ENCODE results near the gene HSP90AA1.

The HSP90AA1 gene

GRCh38 chr14:102044566-102044965, 42.3 kb downstream of the HSP90AA1 start:
- H3K36me3 Mint-ChIP-seq = no peaks in the 10 kb centered on the region
- no peaks in the 10 kb centered on the region for H3K4me1 Mint-ChIP-seq (ENCODE audit: low read depth)
- H3K9me3 Mint-ChIP-seq (ENCODE audit: low read depth) = no peaks in the 10 kb centered on the region
- H3K4me3 Mint-ChIP-seq = no peak overlapping the region
- H3K27me3 Mint-ChIP-seq = no peaks in the 10 kb centered on the region
- H3K27ac Mint-ChIP-seq = peak overlapping the region; percentile 12

- no peaks in the 10 kb centered on the region for H3K36me3 Mint-ChIP-seq
- no peaks in the 10 kb centered on the region for H3K9me3 Mint-ChIP-seq (ENCODE audit: low read depth)
- no peak overlapping the region for H3K4me3 Mint-ChIP-seq
- H3K27me3 Mint-ChIP-seq = no peaks in the 10 kb centered on the region
- no peaks in the 10 kb centered on the region for H3K4me1 Mint-ChIP-seq (ENCODE audit: low read depth)
- no peak overlapping the region for H3K27ac Mint-ChIP-seq
Observed at GRCh38 chr14:102043251-102044025, 43.4 kb downstream of the HSP90AA1 start.

DNA sequence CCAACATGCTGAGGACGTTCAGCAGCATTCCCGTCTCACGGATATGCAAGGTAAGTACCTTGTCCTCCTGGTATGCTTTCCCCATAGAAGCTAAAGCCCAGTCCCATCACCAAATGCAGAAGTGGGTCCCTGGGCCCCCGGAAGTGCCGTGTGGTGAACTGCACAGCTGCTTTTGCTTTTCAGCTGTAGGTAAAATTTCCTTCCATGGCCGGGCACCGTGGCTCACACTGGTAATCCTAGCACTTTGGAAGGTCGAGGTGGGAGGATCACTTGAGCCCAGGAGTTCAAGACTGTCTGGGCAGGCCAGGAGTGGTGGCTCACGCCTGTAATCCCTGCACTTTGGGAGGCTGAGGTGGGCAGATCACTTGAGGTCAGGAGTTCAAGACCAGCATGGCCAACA, 44.1 kb downstream of the HSP90AA1 start:
- Mint-ChIP-seq H3K4me3 (no peak overlapping the region), H3K36me3 (no peaks in the 10 kb centered on the region), H3K27ac (no peak overlapping the region), H3K9me3 (ENCODE audit: low read depth) (no peaks in the 10 kb centered on the region), H3K4me1 (ENCODE audit: low read depth) (no peaks in the 10 kb centered on the region), H3K27me3 (no peaks in the 10 kb centered on the region)

DNA sequence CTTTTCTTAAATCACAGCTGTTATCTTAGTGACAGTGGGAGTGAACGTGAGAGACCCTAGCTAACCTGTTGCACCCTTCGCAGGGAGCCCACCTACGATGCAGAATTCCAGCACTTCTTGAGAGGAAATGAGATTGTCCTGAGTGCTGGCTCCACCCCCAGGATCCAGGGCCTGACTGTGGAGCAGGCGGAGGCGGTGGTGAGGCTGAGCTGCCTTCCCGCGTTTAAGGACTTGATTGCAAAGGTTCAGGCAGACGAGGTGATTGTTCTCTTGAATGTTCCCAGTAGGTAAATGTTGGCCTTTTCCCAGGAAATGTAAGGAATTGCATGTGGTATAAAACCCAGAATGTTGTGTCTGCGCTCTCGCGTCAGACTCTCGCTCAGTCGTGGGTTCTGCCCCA, 46.7 kb downstream of the HSP90AA1 start:
- Mint-ChIP-seq H3K36me3 (no peaks in the 10 kb centered on the region), H3K4me1 (ENCODE audit: low read depth) (no peaks in the 10 kb centered on the region), H3K4me3 (no peak overlapping the region), H3K9me3 (ENCODE audit: low read depth) (no peaks in the 10 kb centered on the region), H3K27me3 (no peaks in the 10 kb centered on the region), H3K27ac (peak overlapping the region; percentile 58)

- no peaks in the 10 kb centered on the region for H3K9me3 Mint-ChIP-seq (ENCODE audit: low read depth)
- H3K4me1 Mint-ChIP-seq (ENCODE audit: low read depth) = no peaks in the 10 kb centered on the region
- H3K27me3 Mint-ChIP-seq = no peaks in the 10 kb centered on the region
- H3K4me3 Mint-ChIP-seq = no peak overlapping the region
- no peaks in the 10 kb centered on the region for H3K36me3 Mint-ChIP-seq
- no peak overlapping the region for H3K27ac Mint-ChIP-seq
Observed at GRCh38 chr14:102039157-102039556, 47.7 kb downstream of the HSP90AA1 start.

DNA sequence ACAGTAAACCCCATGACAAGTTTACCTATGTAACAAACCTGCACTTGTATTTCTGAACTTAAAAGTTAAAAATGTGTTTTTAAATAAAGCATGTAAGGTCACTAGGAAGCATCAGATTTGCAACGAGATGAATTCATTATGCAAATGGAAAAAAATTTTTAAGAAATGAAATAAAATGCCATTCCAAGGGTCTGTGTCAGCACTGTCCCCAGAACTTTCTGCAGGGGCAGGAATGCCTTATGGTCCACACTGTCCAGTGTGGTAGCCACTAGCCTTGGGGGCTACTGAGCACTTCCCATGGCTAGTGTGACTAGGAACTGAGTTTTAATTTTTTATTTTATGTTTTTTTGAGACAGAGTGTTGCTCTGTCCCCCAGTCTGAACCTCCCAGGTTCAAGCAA, 49.2 kb downstream of the HSP90AA1 start:
- H3K4me3 Mint-ChIP-seq = no peak overlapping the region
- H3K27ac Mint-ChIP-seq = no peak overlapping the region
- H3K27me3 Mint-ChIP-seq = no peaks in the 10 kb centered on the region
- no peaks in the 10 kb centered on the region for H3K9me3 Mint-ChIP-seq (ENCODE audit: low read depth)
- H3K4me1 Mint-ChIP-seq (ENCODE audit: low read depth) = no peaks in the 10 kb centered on the region
- peaks cover 5% of the 10 kb centered on the region for H3K36me3 Mint-ChIP-seq

- H3K4me1 Mint-ChIP-seq (ENCODE audit: low read depth) = no peaks in the 10 kb centered on the region
- H3K27ac Mint-ChIP-seq = no peak overlapping the region
- no peak overlapping the region for H3K4me3 Mint-ChIP-seq
Observed at GRCh38 chr14:102035914-102036313, 50.9 kb downstream of the HSP90AA1 start.

DNA sequence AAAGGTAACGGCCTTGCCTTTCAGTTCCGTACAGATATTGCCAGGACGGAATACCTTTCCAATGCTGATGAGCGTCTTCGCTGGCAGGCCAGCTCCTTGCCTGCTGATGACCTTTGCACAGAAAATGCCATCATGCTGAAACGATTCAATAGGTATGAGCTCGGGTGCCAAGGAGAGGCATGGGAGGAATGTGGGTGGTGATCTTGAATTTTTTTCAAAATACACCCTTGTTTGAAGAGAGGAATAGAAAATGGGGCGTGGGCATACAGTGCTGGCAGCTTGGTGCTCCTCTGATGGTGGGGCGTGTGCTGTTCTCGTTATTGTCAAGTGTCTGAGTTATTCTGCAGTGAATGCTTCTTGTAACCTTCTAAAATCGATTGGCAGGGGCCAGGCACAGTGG, 52.5 kb downstream of the HSP90AA1 start:
- Mint-ChIP-seq H3K9me3 (ENCODE audit: low read depth) (no peaks in the 10 kb centered on the region), H3K27ac (no peak overlapping the region), H3K36me3 (peaks cover 6% of the 10 kb centered on the region), H3K4me3 (no peak overlapping the region), H3K27me3 (no peaks in the 10 kb centered on the region), H3K4me1 (ENCODE audit: low read depth) (no peaks in the 10 kb centered on the region)

More at GRCh38 chr14:102035914-102036313, 50.9 kb downstream of the HSP90AA1 start:
- Mint-ChIP-seq H3K27me3 (no peaks in the 10 kb centered on the region), H3K9me3 (ENCODE audit: low read depth) (no peaks in the 10 kb centered on the region), H3K36me3 (peaks cover 5% of the 10 kb centered on the region)

GRCh38 chr14:102033241-102033640, 53.6 kb downstream of the HSP90AA1 start:
- H3K27ac Mint-ChIP-seq = no peak overlapping the region
- H3K4me1 Mint-ChIP-seq (ENCODE audit: low read depth) = no peaks in the 10 kb centered on the region
- no peaks in the 10 kb centered on the region for H3K9me3 Mint-ChIP-seq (ENCODE audit: low read depth)
- H3K4me3 Mint-ChIP-seq = no peak overlapping the region
- no peaks in the 10 kb centered on the region for H3K27me3 Mint-ChIP-seq
- peaks cover 8% of the 10 kb centered on the region for H3K36me3 Mint-ChIP-seq
